HEK293T (cell line): ENCODE results near the gene RPP14.

Experiments
- BHLHE40 ChIP-seq: fragments of 450-650 bp; IDR thresholded peaks from 2 replicates; pipeline ENCODE4 v1.6.1; 2016; ENCODE audit warnings: mild to moderate bottlenecking, moderate library complexity, borderline replicate concordance
- ELF4 ChIP-seq: fragments of 450-650 bp; IDR thresholded peaks from 2 replicates; pipeline ENCODE4 v1.6.1; 2017; ENCODE audit warnings: antibody characterized with exemption
- FOXA1 ChIP-seq: fragments of 450-650 bp; IDR thresholded peaks from 2 replicates; pipeline ENCODE4 v1.6.1; 2016; ENCODE audit warnings: mild to moderate bottlenecking
- L3MBTL2 ChIP-seq: fragments of 450-650 bp; conservative IDR thresholded peaks from 2 replicates; pipeline ENCODE4 v1.6.1; 2016; ENCODE audit warnings: mild to moderate bottlenecking
- LEF1 ChIP-seq: fragments of 450-650 bp; IDR thresholded peaks from 2 replicates; pipeline ENCODE4 v1.6.1; 2017; ENCODE audit warnings: mild to moderate bottlenecking, borderline replicate concordance
- PKNOX1 ChIP-seq: fragments of 450-650 bp; IDR thresholded peaks from 2 replicates; pipeline ENCODE4 v1.6.1; 2016
- SP1 ChIP-seq: fragments of 450-650 bp; IDR thresholded peaks from 2 replicates; pipeline ENCODE4 v1.6.1; 2017
- SUZ12 ChIP-seq: fragments of 450-650 bp; IDR thresholded peaks from 2 replicates; pipeline ENCODE4 v1.6.1; 2016; ENCODE audit warnings: mild to moderate bottlenecking

GRCh38 chr3:58352626-58353025 lies 46.6 kb downstream of the RPP14 start:
- TF ChIP-seq L3MBTL2 (no peak), PKNOX1 (no peak), LEF1 (no peak), FOXA1 (no peak), ELF4 (no peak), BHLHE40 (no peak), SUZ12 (no peak), SP1 (no peak)
